HL-60 (cell line): ENCODE results near the gene POLR2J3.
"Not testable (repeated sequence)": the region's sequence is repeated elsewhere in the genome, so short reads cannot be mapped to it uniquely, and the experiment has no call there.

Source experiments
- CTCF ChIP-seq: IDR thresholded peaks from one replicate; pipeline ENCODE4 v1.5.1; 2011; ENCODE audit warnings: low read length, control low read depth, inconsistent platforms; ENCODE audit not compliant: insufficient read depth
- GABPA ChIP-seq: IDR thresholded peaks from 2 replicates; pipeline ENCODE4 v1.6.1; 2012; ENCODE audit warnings: low read depth
- POLR2AphosphoS5 ChIP-seq: IDR thresholded peaks from 2 replicates; pipeline ENCODE4 v1.6.1; 2012; ENCODE audit warnings: low read depth

GRCh38 chr7:102543596-102543995 is 28.8 kb downstream of the POLR2J3 start, which contains the start of gene UPK3BL2:
- not testable (repeated sequence) for TF ChIP-seq GABPA, CTCF, POLR2AphosphoS5
